Measurements from ENCODE around the gene MGA. TPM values are rescaled to one million over a fixed set of nuclear protein-coding genes. Genes with fewer than 3 reads are reported as not detected.

The MGA gene
- total RNA-seq, 2 donors from 2014 or later: 28.8 to 45.5 TPM

DNA sequence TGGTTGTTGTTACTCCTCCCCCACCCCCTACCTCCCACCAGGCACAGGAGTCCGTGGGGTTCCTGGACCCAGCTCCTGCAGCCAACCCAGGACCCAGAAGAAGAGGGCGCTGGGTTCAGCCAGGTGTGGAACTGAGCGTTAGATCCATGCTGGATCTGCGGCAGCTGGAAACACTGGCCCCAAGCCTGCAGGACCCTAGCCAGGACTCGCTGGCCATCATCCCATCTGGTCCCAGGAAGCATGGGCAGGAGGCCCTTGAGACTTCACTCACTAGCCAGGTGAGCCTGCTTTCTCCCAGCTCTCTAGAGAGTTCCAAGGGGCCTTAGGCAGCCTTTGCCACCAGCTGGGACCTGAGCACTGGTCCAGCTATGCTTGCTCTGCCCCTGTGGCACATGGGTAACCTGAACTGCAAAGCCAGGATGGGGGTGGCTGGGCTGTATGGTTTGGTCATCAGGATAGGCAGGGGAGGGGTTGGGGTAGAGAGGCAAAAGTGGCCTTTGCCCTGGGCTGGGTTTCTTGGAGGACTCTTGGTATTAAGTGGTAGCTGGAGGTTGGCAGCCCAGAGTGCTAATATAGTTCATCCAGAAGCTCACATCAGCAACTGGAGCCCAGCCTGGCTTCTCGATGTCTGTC lies 160.7 kb downstream of the MGA start:
- Histone ChIP-seq H3K9me3 (no peaks in the 10 kb centered on the region), H3K36me3 (replicated peaks in 1 of 2; ENCODE audit: insufficient read depth in 1 of 2, low read depth in 2 of 2) (peaks cover 0 to 7% of the 10 kb centered on the region in 2 donors), H3K4me3 (no peak overlapping the region), H3K27ac (peak overlapping the region in 3 of 4 donors; percentile 14 to 27 (median 23)), H3K4me1 (peaks cover 17% of the 10 kb centered on the region), H3K27me3 (no peaks in the 10 kb centered on the region)
- 38 to 42% methylated on average over 3 to 6 of the region's 6 CpGs for WGBS, 2 donors
- intact Hi-C loops (cut with DNase I): no loop called here
- peak; percentile 83 to 91 (median 88) for DNase-seq
- no peak for TF ChIP-seq POLR2A (IDR thresholded peaks at IDR 0.05)
- TF ChIP-seq, protein P1, sequence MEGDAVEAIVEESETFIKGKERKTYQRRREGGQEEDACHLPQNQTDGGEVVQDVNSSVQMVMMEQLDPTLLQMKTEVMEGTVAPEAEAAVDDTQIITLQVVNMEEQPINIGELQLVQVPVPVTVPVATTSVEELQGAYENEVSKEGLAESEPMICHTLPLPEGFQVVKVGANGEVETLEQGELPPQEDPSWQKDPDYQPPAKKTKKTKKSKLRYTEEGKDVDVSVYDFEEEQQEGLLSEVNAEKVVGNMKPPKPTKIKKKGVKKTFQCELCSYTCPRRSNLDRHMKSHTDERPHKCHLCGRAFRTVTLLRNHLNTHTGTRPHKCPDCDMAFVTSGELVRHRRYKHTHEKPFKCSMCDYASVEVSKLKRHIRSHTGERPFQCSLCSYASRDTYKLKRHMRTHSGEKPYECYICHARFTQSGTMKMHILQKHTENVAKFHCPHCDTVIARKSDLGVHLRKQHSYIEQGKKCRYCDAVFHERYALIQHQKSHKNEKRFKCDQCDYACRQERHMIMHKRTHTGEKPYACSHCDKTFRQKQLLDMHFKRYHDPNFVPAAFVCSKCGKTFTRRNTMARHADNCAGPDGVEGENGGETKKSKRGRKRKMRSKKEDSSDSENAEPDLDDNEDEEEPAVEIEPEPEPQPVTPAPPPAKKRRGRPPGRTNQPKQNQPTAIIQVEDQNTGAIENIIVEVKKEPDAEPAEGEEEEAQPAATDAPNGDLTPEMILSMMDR (IDR thresholded peaks at IDR 0.05): no peak
- ATAC-seq: peak; percentile 90

DNA sequence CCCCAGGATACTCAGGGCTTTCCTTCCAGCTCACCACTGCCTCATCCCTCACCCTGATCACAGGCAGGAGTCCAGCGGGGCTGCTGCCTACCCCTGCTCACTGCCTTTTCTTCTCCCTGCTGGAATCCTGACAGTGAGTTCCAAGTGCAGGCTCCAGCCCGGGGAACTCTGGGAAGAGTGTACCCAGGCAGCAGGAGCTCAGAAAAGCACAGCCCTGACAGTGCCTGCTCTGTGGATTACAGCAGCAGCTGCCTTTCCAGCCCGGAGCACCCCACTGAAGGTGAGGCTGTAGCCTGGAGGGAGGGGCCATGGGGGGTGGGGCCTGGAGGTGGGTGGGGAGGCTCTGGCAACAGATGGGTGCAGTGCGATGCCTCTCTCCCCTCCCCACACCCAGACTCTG lies 161.6 kb downstream of the MGA start:
- intact Hi-C loops (cut with DNase I): no loop called here
- Histone ChIP-seq H3K4me3 (no peak overlapping the region), H3K9me3 (no peaks in the 10 kb centered on the region), H3K27ac (no peak overlapping the region), H3K27me3 (no peaks in the 10 kb centered on the region), H3K36me3 (replicated peaks in 1 of 2; ENCODE audit: insufficient read depth in 1 of 2, low read depth in 2 of 2) (peaks cover 0 to 6% of the 10 kb centered on the region in 2 donors), H3K4me1 (peaks cover 17% of the 10 kb centered on the region)
- DNase-seq (no peak), ATAC-seq (no peak)
- no peak for TF ChIP-seq POLR2A (IDR thresholded peaks at IDR 0.05)
- TF ChIP-seq, protein P1 (IDR thresholded peaks at IDR 0.05): no peak
- 82 to 100% methylated on average over 1 to 2 of the region's 4 CpGs for WGBS, 2 donors

DNA sequence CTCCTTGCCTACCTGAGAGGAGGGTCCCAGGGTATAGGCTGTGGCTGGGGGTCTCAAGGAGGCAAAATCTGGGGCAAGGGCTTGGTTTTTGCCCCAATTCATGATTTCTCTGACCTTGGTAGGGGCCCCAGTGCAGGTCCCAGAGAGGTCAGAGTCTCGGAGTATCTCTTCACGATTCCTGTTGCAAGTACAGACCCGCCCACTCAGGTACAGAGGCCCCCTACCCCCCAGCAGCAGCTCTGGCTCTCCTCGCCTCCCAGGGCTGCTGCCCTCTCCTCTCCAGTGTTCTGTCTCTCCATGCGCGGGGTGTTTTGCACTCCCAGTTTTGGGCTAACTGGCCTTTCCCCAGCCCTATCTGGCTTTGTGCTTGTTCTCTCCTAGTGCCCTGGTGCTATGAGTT lies 162.3 kb downstream of the MGA start:
- no peak for ATAC-seq
- Histone ChIP-seq H3K27ac (no peak overlapping the region), H3K9me3 (no peaks in the 10 kb centered on the region), H3K36me3 (replicated peaks in 1 of 2; ENCODE audit: insufficient read depth in 1 of 2, low read depth in 2 of 2) (peaks cover 0 to 4% of the 10 kb centered on the region in 2 donors), H3K4me3 (no peak overlapping the region), H3K4me1 (peaks cover 22% of the 10 kb centered on the region), H3K27me3 (no peaks in the 10 kb centered on the region)
- intact Hi-C loops (cut with DNase I): no loop called here
- no peak for DNase-seq
- 88 to 100% methylated on average over 4 to 6 of the region's 6 CpGs for WGBS, 2 donors
- TF ChIP-seq POLR2A (IDR thresholded peaks at IDR 0.05): no peak
- TF ChIP-seq, protein P1 (IDR thresholded peaks at IDR 0.05): no peak

MicroRNA genes within 50 kb of the gene (microRNA counts, 767-probe panel; counts per million panel counts)
- microRNA hsa-miR-626: 0 to 736 counts per million in 2 donors

Small RNAs within 50 kb of the gene (microRNA-seq; reads per million reads assigned to microRNA genes)
- 0 reads per million in 2 donors for gene MIR626 (ENCODE audit: borderline number of aligned reads in 2 of 2, borderline replicate concordance in 2 of 2)

Small RNAs within 50 kb of the gene (small RNA-seq; reads per million reads assigned to genes)
- not detected for gene MIR626

Other genes with a start within 250 kb of the MGA start
- gene RTF1, start 243.3 kb upstream of the MGA start, total RNA-seq: 10 to 100 TPM; 10.9 to 22.1 TPM
- under 1 TPM; 0.33 to 0.52 TPM for gene ITPKA, start 166.5 kb upstream of the MGA start, total RNA-seq
- gene LTK, start 146.6 kb upstream of the MGA start, total RNA-seq: not detected
- gene RPAP1, start 116.1 kb upstream of the MGA start, total RNA-seq: 10 to 100 TPM; 23.1 to 43.5 TPM
- 10 to 100 TPM; 10.9 to 12.5 TPM for gene TYRO3, start 101.2 kb upstream of the MGA start, total RNA-seq
- gene MAPKBP1, start 114.1 kb downstream of the MGA start, total RNA-seq: 10 to 100 TPM; 12.5 to 31.6 TPM
- gene JMJD7, start 167.7 kb downstream of the MGA start, total RNA-seq: 10 to 100 TPM in 1 of 2 donors, 1 to 10 TPM in 1; 2.0 to 13.0 TPM
- 10 to 100 TPM; 17.4 to 18.1 TPM for gene PLA2G4B, start 178.4 kb downstream of the MGA start, total RNA-seq
- 1 to 10 TPM in 1 of 2 donors, under 1 TPM in 1; 0.52 to 3.0 TPM for gene SPTBN5, start 233.6 kb downstream of the MGA start, total RNA-seq